OCI-LY1 (cell line): Measurements from ENCODE around the gene FARS2.

ENCODE experiments used
- H2AFZ ChIP-seq: fragments of 200-600 bp; sonication (generic), shearing (Covaris generic); 2 replicates; pipeline ENCODE4 v1.6.0; 2014; ENCODE audit warnings: antibody characterized with exemption, mild to moderate bottlenecking, low read length
- H3F3A ChIP-seq: fragments of 200-600 bp; sonication (generic), shearing (Covaris generic); 2 replicates; pipeline ENCODE4 v1.6.0; 2014; ENCODE audit warnings: mild to moderate bottlenecking, antibody characterized with exemption, low read length, moderate library complexity; ENCODE audit not compliant: insufficient read depth
- H3K27ac ChIP-seq: fragments of 200-600 bp; sonication (generic); 2 replicates; pipeline ENCODE4 v1.5.1; 2014; ENCODE audit warnings: low read length, mixed run types, mild to moderate bottlenecking, low read depth; ENCODE audit not compliant: poor library complexity, severe bottlenecking
- H3K27me3 ChIP-seq: fragments of 200-600 bp; sonication (generic); 2 replicates; pipeline ENCODE4 v1.6.0; 2014; ENCODE audit warnings: antibody characterized with exemption, mild to moderate bottlenecking, low read length, moderate library complexity; ENCODE audit not compliant: insufficient read depth
- H3K36me3 ChIP-seq: fragments of 200-600 bp; sonication (generic); 2 replicates; pipeline ENCODE4 v1.6.1; 2014; ENCODE audit warnings: mild to moderate bottlenecking, antibody characterized with exemption, low read length, moderate library complexity, mixed read lengths; ENCODE audit not compliant: insufficient read depth
- H3K4me1 ChIP-seq: fragments of 200-600 bp; sonication (generic); 2 replicates; pipeline ENCODE4 v1.5.1; 2014; ENCODE audit warnings: mild to moderate bottlenecking, low read length, moderate library complexity; ENCODE audit not compliant: insufficient read depth, severe bottlenecking
- H3K4me2 ChIP-seq: fragments of 200-600 bp; sonication (generic), shearing (Covaris generic); 2 replicates; pipeline ENCODE4 v1.6.1; 2014; ENCODE audit warnings: low read length
- H3K4me3 ChIP-seq: fragments of 200-600 bp; sonication (generic); 2 replicates; pipeline ENCODE4 v1.5.1; 2014; ENCODE audit warnings: low read length, low read depth, mild to moderate bottlenecking, mixed read lengths; ENCODE audit not compliant: poor library complexity, severe bottlenecking
- H3K79me2 ChIP-seq: fragments of 200-600 bp; shearing (Covaris generic); 2 replicates; pipeline ENCODE4 v1.6.1; 2016; ENCODE audit warnings: mixed run types, low read length, mixed read lengths; ENCODE audit not compliant: insufficient read depth
- H3K9ac ChIP-seq: fragments of 200-600 bp; sonication (generic), shearing (Covaris generic); 2 replicates; pipeline ENCODE4 v1.6.1; 2014; ENCODE audit warnings: mild to moderate bottlenecking, low read length, mixed read lengths
- H3K9me2 ChIP-seq: fragments of 200-600 bp; sonication (generic), shearing (Covaris generic); 2 replicates; pipeline ENCODE4 v1.6.1; 2014; ENCODE audit warnings: low read depth, mild to moderate bottlenecking, low read length, mixed read lengths
- H3K9me3 ChIP-seq: fragments of 200-600 bp; shearing (Covaris generic); 2 replicates; pipeline ENCODE4 v1.6.1; 2014; ENCODE audit warnings: low read length, mixed read lengths
- H4K20me1 ChIP-seq: fragments of 200-600 bp; sonication (generic), shearing (Covaris generic); 2 replicates; pipeline ENCODE4 v1.6.0; 2016; ENCODE audit warnings: mild to moderate bottlenecking, low read length; ENCODE audit not compliant: insufficient read depth
- CTCF ChIP-seq: fragments of 200-600 bp; sonication (generic), shearing (Covaris generic); IDR thresholded peaks from 2 replicates; pipeline ENCODE4 v1.5.1; 2017; ENCODE audit warnings: mild to moderate bottlenecking, antibody characterized with exemption, low read length, moderate library complexity, mixed read lengths
- EZH2 ChIP-seq: fragments of 200-600 bp; sonication (generic), shearing (Covaris generic); IDR thresholded peaks from 2 replicates; pipeline ENCODE4 v1.8.0; 2017; ENCODE audit warnings: borderline replicate concordance, mixed run types, mild to moderate bottlenecking, antibody characterized with exemption, low read length, moderate library complexity, mixed read lengths

The FARS2 gene

GRCh38 chr6:5541751-5542432, 280.6 kb downstream of the FARS2 start:
- no peaks in the 10 kb centered on the region for H3K9me2 ChIP-seq
- no peak overlapping the region for H3K9ac ChIP-seq
- no peak overlapping the region for H2AFZ ChIP-seq
- no peaks in the 10 kb centered on the region; the same call in 1 of the 2 replicates for H3K36me3 ChIP-seq
- H3K4me1 ChIP-seq: no peaks in the 10 kb centered on the region
- no peaks in the 10 kb centered on the region for H3K79me2 ChIP-seq
- no peak overlapping the region for H3K4me2 ChIP-seq
- no peak overlapping the region for H3K4me3 ChIP-seq
- H3K27me3 ChIP-seq: no peaks in the 10 kb centered on the region
- H4K20me1 ChIP-seq: no peaks in the 10 kb centered on the region
- no peaks in the 10 kb centered on the region for H3F3A ChIP-seq
- no peak overlapping the region for H3K27ac ChIP-seq
- TF ChIP-seq EZH2: no peak
- H3K9me3 ChIP-seq: no peaks in the 10 kb centered on the region

- no peaks in the 10 kb centered on the region for H3F3A ChIP-seq
- no peaks in the 10 kb centered on the region for H3K9me2 ChIP-seq
- no peaks in the 10 kb centered on the region for H3K4me1 ChIP-seq
- H3K27ac ChIP-seq: no peak overlapping the region
- H3K79me2 ChIP-seq: no peaks in the 10 kb centered on the region
- peaks cover 12% of the 10 kb centered on the region for H3K36me3 ChIP-seq
- no peak overlapping the region for H3K4me3 ChIP-seq
- H3K9ac ChIP-seq: no peak overlapping the region
- no peaks in the 10 kb centered on the region for H3K27me3 ChIP-seq
- no peak overlapping the region for H2AFZ ChIP-seq
- TF ChIP-seq CTCF (no peak), EZH2 (no peak)
- H3K4me2 ChIP-seq: no peak overlapping the region
- no peaks in the 10 kb centered on the region for H3K9me3 ChIP-seq
- H4K20me1 ChIP-seq: no peaks in the 10 kb centered on the region
Measured at GRCh38 chr6:5547556-5547955, 286.2 kb downstream of the FARS2 start.

- no peak overlapping the region for H3K27ac ChIP-seq
- peaks cover 12% of the 10 kb centered on the region for H3K36me3 ChIP-seq
- H3K27me3 ChIP-seq: no peaks in the 10 kb centered on the region
- TF ChIP-seq EZH2 (no peak), CTCF (no peak)
- H3K79me2 ChIP-seq: no peaks in the 10 kb centered on the region
- H3F3A ChIP-seq: no peaks in the 10 kb centered on the region
- H3K9ac ChIP-seq: no peak overlapping the region
- no peak overlapping the region for H3K4me2 ChIP-seq
- no peaks in the 10 kb centered on the region for H3K9me3 ChIP-seq
- H4K20me1 ChIP-seq: no peaks in the 10 kb centered on the region
- no peaks in the 10 kb centered on the region for H3K9me2 ChIP-seq
- H2AFZ ChIP-seq: no peak overlapping the region
- H3K4me3 ChIP-seq: no peak overlapping the region
- H3K4me1 ChIP-seq: peaks cover 6% of the 10 kb centered on the region
Measured at GRCh38 chr6:5550631-5551030, 289.3 kb downstream of the FARS2 start.

- Histone ChIP-seq H2AFZ (no peak overlapping the region), H4K20me1 (no peaks in the 10 kb centered on the region), H3K36me3 (peaks cover 9% of the 10 kb centered on the region), H3K4me1 (peaks cover 6% of the 10 kb centered on the region), H3K79me2 (no peaks in the 10 kb centered on the region), H3K4me3 (no peak overlapping the region), H3K4me2 (no peak overlapping the region), H3F3A (no peaks in the 10 kb centered on the region), H3K9ac (no peak overlapping the region), H3K9me3 (no peaks in the 10 kb centered on the region), H3K27ac (no peak overlapping the region), H3K9me2 (no peaks in the 10 kb centered on the region), H3K27me3 (no peaks in the 10 kb centered on the region)
- no peak for TF ChIP-seq EZH2
- TF ChIP-seq CTCF: no peak
Measured at GRCh38 chr6:5552243-5552642, 290.9 kb downstream of the FARS2 start.
